Uterus (tissue), 2 donors: ENCODE measurements around the gene NUP93.

ENCODE experiments used
- CTCF ChIP-seq, 4 experiments: fragments of 200-600 bp in 2 of 4; fragments of 450-650 bp in 2 of 4; sonication (generic) in 2 of 4; IDR thresholded peaks; one replicate each; pipeline ENCODE4 v1.5.1; 2016 to 2019; ENCODE audit warnings: antibody characterized with exemption in 4 of 4, mild to moderate bottlenecking in 2 of 4, moderate library complexity in 1 of 4
- POLR2A ChIP-seq, 2 donors: fragments of 450-650 bp; IDR thresholded peaks; one replicate each; pipeline ENCODE4 v1.6.1; 2016; ENCODE audit warnings: antibody characterized with exemption in 2 of 2, mild to moderate bottlenecking in 1 of 2, moderate library complexity in 1 of 2

GRCh38 chr16:56726283-56726682 lies 3.6 kb upstream of the NUP93 start:
- TF ChIP-seq POLR2A (IDR thresholded peaks at IDR 0.05), result no peak
- no peak for TF ChIP-seq CTCF (IDR thresholded peaks at IDR 0.05)
